Stimulated activated naive B cell treated with anti-CD40 and anti-IgM and Interleukin-4, amounts not matched to agents 10 μg/mL and 1 μg/mL and 100 μg/mL, for 72 hours (primary cell): ENCODE data around the gene DEPP1.
A peak's percentile ranks its signal among the peaks of the same experiment; 100 is the strongest.

Source experiments
- ATAC-seq, 2 donors: fragments of 150-1000 bp; cut with Tn5 transposase; replicated peaks; 2 replicates each; pipeline ENCODE4 v1.10.0; 2021; ENCODE audit warnings: moderate library complexity in 1 of 2
- DNase-seq: peaks from one replicate; pipeline ENCODE4 v3.0.0; 2021
- H3K27ac Mint-ChIP-seq: one replicate; pipeline ENCODE4 v1.8.0; 2022; ENCODE audit warnings: mild to moderate bottlenecking, mixed read lengths
- H3K27me3 Mint-ChIP-seq, 2 donors: one replicate each; pipeline ENCODE4 v1.8.0; 2022; ENCODE audit warnings: mixed read lengths in 2 of 2
- H3K36me3 Mint-ChIP-seq, 2 donors: one replicate each; pipeline ENCODE4 v1.8.0; 2022; ENCODE audit warnings: mixed read lengths in 2 of 2, mild to moderate bottlenecking in 1 of 2
- H3K4me1 Mint-ChIP-seq, 2 donors: one replicate each; pipeline ENCODE4 v1.8.0; 2022; ENCODE audit warnings: mixed read lengths in 2 of 2, mild to moderate bottlenecking in 1 of 2
- H3K4me3 Mint-ChIP-seq, 2 donors: one replicate each; pipeline ENCODE4 v1.8.0; 2022; ENCODE audit warnings: mild to moderate bottlenecking in 2 of 2, mixed read lengths in 2 of 2, moderate library complexity in 1 of 2
- H3K9me3 Mint-ChIP-seq, 2 donors: one replicate each; pipeline ENCODE4 v1.8.0; 2022; ENCODE audit warnings: mixed read lengths in 2 of 2, mild to moderate bottlenecking in 1 of 2

The DEPP1 gene

DNA sequence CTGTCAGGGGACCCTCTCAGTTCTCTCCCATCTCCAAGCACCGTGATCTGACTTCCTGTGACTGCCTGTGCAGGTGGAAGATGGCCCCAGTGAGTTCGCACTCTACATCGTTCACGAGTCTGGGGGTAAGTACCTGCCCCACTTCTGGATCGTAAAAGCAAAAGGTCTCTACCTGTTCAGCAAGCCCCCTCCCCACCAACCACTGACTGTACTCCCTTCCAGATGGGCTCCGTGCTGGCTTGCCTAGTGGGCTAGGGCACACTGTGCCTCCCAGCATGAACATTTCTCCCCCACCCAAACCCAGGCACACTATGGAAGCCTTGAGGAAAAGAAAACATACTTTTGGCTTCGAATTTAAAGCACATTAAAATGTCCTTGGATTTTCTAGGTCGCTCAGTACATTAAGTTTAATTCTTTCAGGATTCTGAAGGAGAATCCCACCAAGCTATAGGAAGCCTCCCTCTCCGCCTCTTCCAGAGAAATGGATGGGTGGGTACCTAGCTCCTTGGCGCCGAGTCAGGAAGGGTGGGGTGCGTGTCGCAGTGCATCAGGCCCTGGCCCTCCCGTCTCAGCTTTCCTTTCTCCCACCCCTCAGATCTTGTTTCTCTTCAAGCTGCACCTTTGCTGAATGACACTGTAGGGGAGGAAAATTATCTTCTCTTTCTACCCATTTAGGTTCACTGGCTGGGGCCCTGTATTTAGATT, 11.1 kb upstream of the DEPP1 start:
- Mint-ChIP-seq H3K27me3 (peaks cover 0 to 10% of the 10 kb centered on the region in 2 donors), H3K27ac (no peak overlapping the region), H3K36me3 (no peaks in the 10 kb centered on the region), H3K4me1 (peaks cover 0 to 2% of the 10 kb centered on the region in 2 donors), H3K4me3 (no peak overlapping the region), H3K9me3 (no peaks in the 10 kb centered on the region)
- DNase-seq (no peak), ATAC-seq (no peak)

GRCh38 chr10:44988957-44989585, 10.5 kb upstream of the DEPP1 start:
- H3K4me3 Mint-ChIP-seq: no peak overlapping the region
- ATAC-seq (no peak), DNase-seq (no peak)
- H3K4me1 Mint-ChIP-seq: peaks cover 0 to 2% of the 10 kb centered on the region in 2 donors
- H3K27me3 Mint-ChIP-seq: peaks cover 0 to 14% of the 10 kb centered on the region in 2 donors
- no peaks in the 10 kb centered on the region for H3K36me3 Mint-ChIP-seq
- H3K27ac Mint-ChIP-seq: no peak overlapping the region
- no peaks in the 10 kb centered on the region for H3K9me3 Mint-ChIP-seq

DNA sequence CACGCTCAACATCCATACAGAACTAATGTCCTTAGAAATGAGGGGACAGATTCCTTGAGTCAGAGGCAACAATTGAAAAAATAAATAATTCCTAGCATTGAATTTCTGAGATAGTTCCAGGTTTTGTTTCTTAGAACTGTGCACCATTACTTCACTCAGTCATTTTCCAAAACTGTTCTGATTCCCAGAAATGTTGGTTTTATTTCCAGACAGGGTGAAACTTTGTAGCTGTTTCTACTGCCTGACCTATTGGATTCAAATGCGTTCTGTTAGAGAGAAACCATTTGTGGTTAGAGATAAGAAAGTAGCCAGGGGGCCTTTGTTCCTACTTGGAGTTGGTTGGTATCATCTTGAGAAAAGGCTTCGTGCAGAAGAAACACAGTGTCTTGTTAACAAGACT, 8.1 kb upstream of the DEPP1 start:
- Mint-ChIP-seq H3K9me3 (no peaks in the 10 kb centered on the region), H3K36me3 (peaks cover 0 to 3% of the 10 kb centered on the region in 2 donors), H3K27me3 (peaks cover 0 to 11% of the 10 kb centered on the region in 2 donors), H3K27ac (no peak overlapping the region), H3K4me1 (peaks cover 0 to 2% of the 10 kb centered on the region in 2 donors), H3K4me3 (no peak overlapping the region)
- DNase-seq (no peak), ATAC-seq (no peak)

GRCh38 chr10:44986179-44986578, 7.6 kb upstream of the DEPP1 start:
- ATAC-seq: no peak
- no peak for DNase-seq
- Mint-ChIP-seq H3K4me3 (no peak overlapping the region), H3K4me1 (peaks cover 0 to 2% of the 10 kb centered on the region in 2 donors), H3K27ac (no peak overlapping the region), H3K36me3 (peaks cover 0 to 3% of the 10 kb centered on the region in 2 donors), H3K27me3 (peaks cover 0 to 9% of the 10 kb centered on the region in 2 donors), H3K9me3 (no peaks in the 10 kb centered on the region)

DNA sequence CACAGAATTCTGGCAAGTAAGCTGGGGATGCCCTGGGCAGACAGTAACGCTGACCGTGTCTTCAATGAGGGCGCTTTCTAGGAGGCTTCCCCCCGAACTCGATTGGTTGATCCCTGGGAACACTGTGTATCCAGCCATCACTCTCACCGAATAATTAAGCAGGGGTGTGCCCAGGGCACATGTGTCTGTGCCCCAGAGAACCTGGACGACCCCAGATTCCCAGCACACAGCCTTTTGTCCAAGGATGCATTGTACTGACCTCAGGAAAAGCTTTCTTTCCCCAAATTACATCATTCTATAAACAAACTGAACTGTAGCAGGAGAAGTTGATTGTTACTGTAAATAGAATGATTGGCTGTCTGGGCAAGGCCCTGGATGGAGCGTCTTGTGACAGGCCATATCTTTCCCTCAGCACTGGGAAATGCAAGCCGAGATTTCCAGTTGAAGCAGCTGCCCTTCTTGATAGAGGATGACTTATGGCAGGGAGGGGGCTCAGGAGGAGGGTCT, 6.6 kb upstream of the DEPP1 start:
- H3K27me3 Mint-ChIP-seq: peaks cover 0 to 6% of the 10 kb centered on the region in 2 donors
- DNase-seq (no peak), ATAC-seq (no peak)
- H3K36me3 Mint-ChIP-seq: peaks cover 0 to 3% of the 10 kb centered on the region in 2 donors
- H3K9me3 Mint-ChIP-seq: no peaks in the 10 kb centered on the region
- H3K4me3 Mint-ChIP-seq: no peak overlapping the region
- peaks cover 0 to under 1% of the 10 kb centered on the region in 2 donors for H3K4me1 Mint-ChIP-seq
- H3K27ac Mint-ChIP-seq: no peak overlapping the region

- H3K27ac Mint-ChIP-seq: no peak overlapping the region
- H3K9me3 Mint-ChIP-seq: no peaks in the 10 kb centered on the region
- no peaks in the 10 kb centered on the region for H3K4me1 Mint-ChIP-seq
- peaks cover 0 to 4% of the 10 kb centered on the region in 2 donors for H3K27me3 Mint-ChIP-seq
- H3K36me3 Mint-ChIP-seq: peaks cover 0 to 3% of the 10 kb centered on the region in 2 donors
- DNase-seq: no peak
- no peak overlapping the region for H3K4me3 Mint-ChIP-seq
- ATAC-seq: no peak
Observed at GRCh38 chr10:44984671-44985101, 6.1 kb upstream of the DEPP1 start.

- DNase-seq (no peak), ATAC-seq (no peak)
- Mint-ChIP-seq H3K36me3 (peaks cover 0 to 3% of the 10 kb centered on the region in 2 donors), H3K27ac (no peak overlapping the region), H3K27me3 (peaks cover 0 to 9% of the 10 kb centered on the region in 2 donors), H3K4me3 (no peak overlapping the region), H3K4me1 (peaks cover 0 to 2% of the 10 kb centered on the region in 2 donors), H3K9me3 (no peaks in the 10 kb centered on the region)
Observed at GRCh38 chr10:44983895-44984278, 5.3 kb upstream of the DEPP1 start.

DNA sequence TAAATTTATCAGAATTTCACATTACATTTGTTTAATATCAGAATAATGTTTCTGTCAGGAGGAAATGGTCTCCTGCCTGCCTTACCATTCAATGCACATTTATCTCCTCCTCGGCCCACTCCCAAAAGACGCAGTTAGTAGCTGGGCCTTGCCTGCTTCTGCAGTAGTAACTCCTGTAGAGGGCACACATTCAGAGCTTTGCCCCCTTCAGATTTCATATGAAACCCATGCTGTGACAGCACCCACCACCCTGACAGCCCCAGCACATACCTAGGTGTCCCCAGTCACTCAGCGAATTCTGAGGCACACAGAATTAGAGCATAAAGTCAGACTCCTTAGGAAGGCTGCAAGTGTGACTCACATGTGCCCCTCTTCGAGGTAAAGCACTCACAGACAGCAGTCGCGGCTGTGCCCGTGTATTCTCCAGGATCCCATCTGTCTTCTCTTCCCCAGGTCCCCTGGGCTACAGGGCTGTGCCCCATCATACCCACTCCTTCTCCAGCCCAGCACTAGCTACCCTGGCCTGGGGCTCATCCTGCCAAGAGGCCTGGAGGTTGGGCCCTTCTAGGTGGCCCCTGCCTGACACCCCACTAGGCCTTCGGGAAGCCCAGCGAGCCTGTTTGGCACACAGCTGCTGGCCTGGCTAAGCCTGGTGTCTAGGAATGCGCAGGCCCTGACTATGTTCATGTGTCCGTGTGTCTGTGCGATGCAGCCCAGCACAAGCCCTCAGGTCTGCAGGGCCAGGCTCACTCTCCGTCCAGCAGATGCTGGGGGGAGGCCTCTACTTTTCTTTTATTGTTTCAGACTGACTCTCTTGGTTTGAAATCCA, 4.7 kb upstream of the DEPP1 start:
- ATAC-seq: no peak
- Mint-ChIP-seq H3K4me3 (no peak overlapping the region), H3K27ac (no peak overlapping the region), H3K9me3 (no peaks in the 10 kb centered on the region), H3K36me3 (peaks cover 0 to 3% of the 10 kb centered on the region in 2 donors), H3K4me1 (peaks cover 3 to 8% of the 10 kb centered on the region in 2 donors), H3K27me3 (peaks cover 0 to 9% of the 10 kb centered on the region in 2 donors)
- DNase-seq: no peak

DNA sequence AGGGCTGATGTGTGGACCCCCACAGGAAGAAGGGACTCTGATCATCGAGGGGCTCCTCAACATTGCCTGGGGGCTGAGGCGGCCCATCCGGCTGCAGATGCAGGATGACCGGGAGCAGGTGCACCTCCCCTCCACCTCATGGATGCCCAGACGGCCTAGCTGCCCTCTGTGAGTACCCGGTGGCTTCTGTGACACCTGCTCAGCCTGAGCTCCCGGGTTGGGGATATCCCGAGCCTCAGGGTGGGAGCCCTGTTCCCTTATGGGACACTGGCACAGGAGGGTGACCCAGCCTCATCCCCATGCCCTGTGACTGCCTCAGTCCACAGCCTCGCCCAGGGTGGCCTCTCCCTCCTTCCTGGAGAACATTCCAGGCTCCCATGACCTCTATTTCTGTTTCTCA, 3.9 kb upstream of the DEPP1 start:
- H3K9me3 Mint-ChIP-seq: no peaks in the 10 kb centered on the region
- ATAC-seq (no peak), DNase-seq (no peak)
- H3K4me3 Mint-ChIP-seq: no peak overlapping the region
- H3K27me3 Mint-ChIP-seq: peaks cover 0 to 9% of the 10 kb centered on the region in 2 donors
- H3K27ac Mint-ChIP-seq: no peak overlapping the region
- peaks cover 0 to 3% of the 10 kb centered on the region in 2 donors for H3K36me3 Mint-ChIP-seq
- H3K4me1 Mint-ChIP-seq: peaks cover 3 to 9% of the 10 kb centered on the region in 2 donors

DNA sequence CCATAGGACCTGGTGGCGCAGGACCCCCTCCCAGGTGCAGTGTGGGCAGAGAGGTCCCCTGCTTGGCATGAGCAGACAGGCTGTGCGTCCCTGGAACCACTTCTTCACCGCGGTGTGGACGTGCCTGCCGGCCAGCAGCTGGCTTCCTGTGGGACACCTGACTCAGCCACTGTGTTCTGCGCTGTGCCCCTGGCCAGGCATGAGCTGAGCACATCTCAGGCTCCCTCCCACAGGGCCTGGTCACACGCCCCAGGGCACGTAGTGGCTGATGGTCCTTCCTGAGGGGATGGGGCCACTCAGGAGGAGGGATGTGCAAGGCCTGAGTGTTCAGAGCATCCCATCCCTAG, 3.5 kb upstream of the DEPP1 start:
- Mint-ChIP-seq H3K4me3 (no peak overlapping the region), H3K36me3 (peaks cover 0 to 3% of the 10 kb centered on the region in 2 donors), H3K9me3 (no peaks in the 10 kb centered on the region), H3K27ac (no peak overlapping the region), H3K4me1 (peaks cover 3 to 9% of the 10 kb centered on the region in 2 donors), H3K27me3 (peaks cover 0 to 10% of the 10 kb centered on the region in 2 donors)
- ATAC-seq: no peak
- no peak for DNase-seq

DNA sequence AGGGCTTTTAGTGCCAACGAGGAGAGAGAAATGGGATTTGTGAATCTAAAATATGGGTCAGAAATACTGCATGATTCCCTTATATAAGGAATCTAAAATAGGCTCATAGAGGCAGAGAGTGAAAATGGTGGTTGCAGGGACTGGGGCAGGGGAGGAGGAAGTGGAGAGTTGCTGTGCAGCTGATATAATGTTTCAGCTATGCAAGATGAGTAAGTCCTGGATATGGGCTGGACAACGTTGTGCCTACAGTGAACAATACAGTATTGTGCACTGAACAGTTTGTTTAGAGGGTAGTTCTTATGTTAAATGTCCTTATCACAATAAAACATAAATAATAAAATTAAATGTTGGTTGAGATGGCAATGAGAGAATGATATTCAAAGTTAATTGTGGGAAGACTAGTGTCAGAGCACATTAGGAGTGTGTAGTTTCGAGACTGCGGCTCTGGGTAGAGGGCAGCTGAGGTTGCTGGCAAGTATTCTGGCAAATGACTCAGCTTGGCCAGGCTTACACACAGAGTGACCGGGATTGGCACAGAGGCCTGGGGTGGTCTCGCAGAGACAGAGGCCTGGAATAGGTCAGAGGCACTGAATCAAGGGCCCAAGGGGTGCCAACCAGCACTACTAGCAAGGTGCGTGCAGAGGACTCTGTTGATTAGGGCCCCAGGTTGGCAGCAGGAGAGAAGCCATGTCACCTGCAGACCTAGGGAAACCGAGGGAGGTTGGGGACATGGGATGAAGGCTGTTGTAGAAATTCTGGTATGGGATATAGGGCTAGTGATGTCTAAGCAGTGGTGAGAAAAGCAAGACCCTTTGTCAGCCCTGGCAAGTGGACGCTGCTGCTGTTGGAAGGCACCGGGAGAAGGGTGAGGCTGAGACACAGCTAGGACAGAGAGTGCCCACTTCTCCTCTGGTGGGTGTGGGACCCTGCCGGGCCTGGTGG, 2.8 kb upstream of the DEPP1 start:
- Mint-ChIP-seq H3K4me3 (no peak overlapping the region), H3K36me3 (peaks cover 0 to 3% of the 10 kb centered on the region in 2 donors), H3K27ac (no peak overlapping the region), H3K9me3 (no peaks in the 10 kb centered on the region), H3K4me1 (peaks cover 3 to 9% of the 10 kb centered on the region in 2 donors), H3K27me3 (peaks cover 0 to 13% of the 10 kb centered on the region in 2 donors)
- DNase-seq (no peak), ATAC-seq (peak; percentile 58 to 61)

DNA sequence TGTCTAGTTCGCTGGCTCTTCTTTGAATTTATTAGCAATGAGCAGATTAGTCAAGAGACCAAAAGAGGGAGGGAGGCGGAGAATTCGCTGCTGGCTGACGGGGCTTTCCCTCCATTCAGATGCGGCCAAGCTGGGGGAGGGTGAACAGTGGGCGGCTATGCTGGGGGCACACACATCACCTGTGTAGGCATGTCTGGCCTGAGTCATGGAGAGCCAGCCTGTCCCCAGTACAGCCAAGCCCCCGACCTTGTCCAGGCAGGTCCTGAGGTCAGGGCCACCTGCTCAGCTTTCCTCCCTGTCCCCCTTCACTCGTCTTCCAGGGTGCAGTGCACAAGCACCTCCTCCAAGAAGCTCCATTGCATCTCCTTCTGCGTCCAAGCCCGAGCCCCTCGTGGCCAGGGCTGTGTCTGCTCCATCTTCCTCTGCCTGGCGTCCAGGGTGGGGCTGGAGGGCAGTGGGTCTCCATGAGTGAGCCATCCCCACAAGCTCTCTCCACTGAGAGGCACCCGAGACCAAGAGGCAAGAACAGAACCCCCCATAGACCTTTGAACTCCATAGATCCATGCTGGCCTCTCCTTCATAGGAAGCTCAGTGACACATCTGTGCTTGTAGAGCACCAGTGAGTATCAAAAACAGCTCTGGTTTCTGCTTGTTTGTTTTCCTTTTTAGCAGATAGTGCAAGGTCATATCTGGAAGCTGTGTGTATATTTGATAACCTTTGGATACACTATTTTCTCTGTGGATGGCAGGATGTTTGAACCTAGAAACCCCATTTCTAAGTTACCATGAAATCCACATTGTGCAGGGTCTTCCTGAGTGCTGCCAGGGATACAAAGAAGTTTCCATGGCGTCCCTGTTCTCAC, 1.9 kb upstream of the DEPP1 start:
- ATAC-seq (peak in 1 of 2 donors; percentile 10), DNase-seq (no peak)
- Mint-ChIP-seq H3K9me3 (no peaks in the 10 kb centered on the region), H3K36me3 (peaks cover 0 to 3% of the 10 kb centered on the region in 2 donors), H3K4me1 (peaks cover 5 to 14% of the 10 kb centered on the region in 2 donors), H3K27ac (no peak overlapping the region), H3K27me3 (peaks cover 0 to 13% of the 10 kb centered on the region in 2 donors), H3K4me3 (no peak overlapping the region)
